ENCODE results near the gene L1CAM. TPM values are rescaled to one million over a fixed set of nuclear protein-coding genes. Genes with fewer than 3 reads are reported as not detected.
A peak's percentile ranks its signal among the peaks of the same experiment; 100 is the strongest.

L1CAM gene, protein sequence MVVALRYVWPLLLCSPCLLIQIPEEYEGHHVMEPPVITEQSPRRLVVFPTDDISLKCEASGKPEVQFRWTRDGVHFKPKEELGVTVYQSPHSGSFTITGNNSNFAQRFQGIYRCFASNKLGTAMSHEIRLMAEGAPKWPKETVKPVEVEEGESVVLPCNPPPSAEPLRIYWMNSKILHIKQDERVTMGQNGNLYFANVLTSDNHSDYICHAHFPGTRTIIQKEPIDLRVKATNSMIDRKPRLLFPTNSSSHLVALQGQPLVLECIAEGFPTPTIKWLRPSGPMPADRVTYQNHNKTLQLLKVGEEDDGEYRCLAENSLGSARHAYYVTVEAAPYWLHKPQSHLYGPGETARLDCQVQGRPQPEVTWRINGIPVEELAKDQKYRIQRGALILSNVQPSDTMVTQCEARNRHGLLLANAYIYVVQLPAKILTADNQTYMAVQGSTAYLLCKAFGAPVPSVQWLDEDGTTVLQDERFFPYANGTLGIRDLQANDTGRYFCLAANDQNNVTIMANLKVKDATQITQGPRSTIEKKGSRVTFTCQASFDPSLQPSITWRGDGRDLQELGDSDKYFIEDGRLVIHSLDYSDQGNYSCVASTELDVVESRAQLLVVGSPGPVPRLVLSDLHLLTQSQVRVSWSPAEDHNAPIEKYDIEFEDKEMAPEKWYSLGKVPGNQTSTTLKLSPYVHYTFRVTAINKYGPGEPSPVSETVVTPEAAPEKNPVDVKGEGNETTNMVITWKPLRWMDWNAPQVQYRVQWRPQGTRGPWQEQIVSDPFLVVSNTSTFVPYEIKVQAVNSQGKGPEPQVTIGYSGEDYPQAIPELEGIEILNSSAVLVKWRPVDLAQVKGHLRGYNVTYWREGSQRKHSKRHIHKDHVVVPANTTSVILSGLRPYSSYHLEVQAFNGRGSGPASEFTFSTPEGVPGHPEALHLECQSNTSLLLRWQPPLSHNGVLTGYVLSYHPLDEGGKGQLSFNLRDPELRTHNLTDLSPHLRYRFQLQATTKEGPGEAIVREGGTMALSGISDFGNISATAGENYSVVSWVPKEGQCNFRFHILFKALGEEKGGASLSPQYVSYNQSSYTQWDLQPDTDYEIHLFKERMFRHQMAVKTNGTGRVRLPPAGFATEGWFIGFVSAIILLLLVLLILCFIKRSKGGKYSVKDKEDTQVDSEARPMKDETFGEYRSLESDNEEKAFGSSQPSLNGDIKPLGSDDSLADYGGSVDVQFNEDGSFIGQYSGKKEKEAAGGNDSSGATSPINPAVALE
- 1 to 10 TPM; 1.1 to 5.6 (median 2.8) TPM for total RNA-seq
- 1 to 10 TPM; 2.4 to 2.6 TPM for polyA plus RNA-seq
- long read RNA-seq, donor 1, partial matches to known transcripts: 1 of 2 reads
- long read RNA-seq, donor 1, other reads (novel, unspliced or antisense): 1 of 2 reads
- long read RNA-seq, donor 2, full-length matches to known transcripts: 1 of 7 reads
- long read RNA-seq, donor 2, partial matches to known transcripts: 5 of 7 reads
- long read RNA-seq, donor 2, other reads (novel, unspliced or antisense): 1 of 7 reads
- long read RNA-seq, donor 3, partial matches to known transcripts: 1 of 1 reads
- long read RNA-seq, donor 3, other reads (novel, unspliced or antisense): 0 of 1 reads

DNA sequence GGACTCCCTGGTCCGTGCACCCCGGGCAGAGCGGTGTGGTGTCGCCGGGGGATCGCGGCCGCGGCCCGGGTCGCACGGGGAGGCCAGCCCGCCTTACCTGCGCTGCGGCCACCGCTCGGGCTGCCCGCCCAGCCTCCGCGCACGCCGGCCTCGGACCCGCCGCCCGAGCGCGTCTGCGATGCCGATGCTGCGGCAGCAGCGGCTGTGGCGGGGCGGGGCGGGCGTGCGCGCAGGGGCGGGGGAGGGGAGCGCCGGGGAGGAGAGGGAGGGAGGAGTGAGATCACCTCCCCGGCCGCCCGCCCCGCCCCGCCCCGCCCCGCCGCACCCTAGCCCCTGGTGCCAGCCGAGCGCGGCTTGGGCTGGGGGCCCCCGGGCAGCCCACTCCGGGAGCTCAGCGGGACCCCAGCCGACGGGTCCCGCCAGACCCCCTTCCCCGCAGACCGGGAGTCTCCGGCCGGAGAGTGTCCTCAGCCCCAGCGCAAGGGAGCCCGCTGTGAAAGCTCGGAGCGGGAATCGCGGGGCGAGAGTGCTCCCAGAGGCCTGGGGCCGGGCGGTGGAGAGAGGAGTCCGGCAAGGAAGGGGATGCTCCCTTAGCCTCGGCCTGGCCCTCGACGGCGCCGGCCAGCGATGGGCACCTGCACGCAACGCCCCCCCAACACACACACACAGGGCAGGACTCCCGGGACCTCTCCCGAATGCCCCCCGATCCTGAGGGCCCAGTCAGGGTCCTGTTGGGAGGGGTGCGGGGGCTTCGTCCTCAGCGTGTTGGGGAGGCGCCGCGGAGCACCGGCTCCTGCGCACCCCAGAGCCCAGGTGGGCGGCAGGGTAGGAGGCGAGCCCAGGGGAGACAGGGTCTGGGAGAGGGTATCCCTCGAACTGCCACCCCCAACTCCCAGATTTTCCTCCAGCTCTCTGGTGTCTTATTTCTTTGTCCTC is at the start of gene L1CAM:
Gene L1CAM, minus strand, starts transcription at position 206 of the 936 bp plus-strand sequence. CDS start 10,337 bp downstream, outside the sequence.
- no peak within 1 kb of the TSS for H3K27ac ChIP-seq

DNA sequence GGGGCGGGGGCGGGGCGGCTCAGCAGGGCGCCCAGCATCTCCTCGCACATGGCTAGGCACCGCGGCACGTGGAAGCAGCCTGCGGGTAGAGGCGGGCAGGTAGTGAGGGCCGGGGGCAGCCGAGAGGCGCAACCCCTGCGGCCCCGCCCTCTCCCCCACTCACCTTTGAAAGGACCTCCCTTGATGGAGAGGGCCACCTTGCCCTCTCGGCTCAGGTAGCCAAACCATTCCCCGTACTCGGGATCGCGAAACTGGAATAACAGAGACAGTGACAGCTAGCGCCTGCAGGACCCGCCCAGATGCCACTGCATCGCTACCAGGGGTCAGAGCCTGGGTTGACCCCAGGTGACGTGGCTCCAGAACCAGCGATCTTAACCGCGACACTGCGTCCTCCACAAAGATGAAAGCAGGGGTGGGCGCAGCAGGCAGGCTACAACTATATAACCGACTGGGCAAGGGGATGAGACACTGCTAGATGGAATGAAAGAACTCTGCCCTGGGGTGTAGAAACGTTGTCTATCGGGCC is 49.4 kb upstream of the L1CAM start:
- ATAC-seq (peak in 1 of 8 donors; percentile 11), DNase-seq (no peak)
- TF ChIP-seq, protein P1, sequence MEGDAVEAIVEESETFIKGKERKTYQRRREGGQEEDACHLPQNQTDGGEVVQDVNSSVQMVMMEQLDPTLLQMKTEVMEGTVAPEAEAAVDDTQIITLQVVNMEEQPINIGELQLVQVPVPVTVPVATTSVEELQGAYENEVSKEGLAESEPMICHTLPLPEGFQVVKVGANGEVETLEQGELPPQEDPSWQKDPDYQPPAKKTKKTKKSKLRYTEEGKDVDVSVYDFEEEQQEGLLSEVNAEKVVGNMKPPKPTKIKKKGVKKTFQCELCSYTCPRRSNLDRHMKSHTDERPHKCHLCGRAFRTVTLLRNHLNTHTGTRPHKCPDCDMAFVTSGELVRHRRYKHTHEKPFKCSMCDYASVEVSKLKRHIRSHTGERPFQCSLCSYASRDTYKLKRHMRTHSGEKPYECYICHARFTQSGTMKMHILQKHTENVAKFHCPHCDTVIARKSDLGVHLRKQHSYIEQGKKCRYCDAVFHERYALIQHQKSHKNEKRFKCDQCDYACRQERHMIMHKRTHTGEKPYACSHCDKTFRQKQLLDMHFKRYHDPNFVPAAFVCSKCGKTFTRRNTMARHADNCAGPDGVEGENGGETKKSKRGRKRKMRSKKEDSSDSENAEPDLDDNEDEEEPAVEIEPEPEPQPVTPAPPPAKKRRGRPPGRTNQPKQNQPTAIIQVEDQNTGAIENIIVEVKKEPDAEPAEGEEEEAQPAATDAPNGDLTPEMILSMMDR (IDR thresholded peaks at IDR 0.05): no peak
- WGBS, 2 donors: 14 to 28% methylated on average over 16 to 28 of the region's 32 CpGs
- Histone ChIP-seq H3K4me1 (peaks cover 0 to 21% (median 15%) of the 10 kb centered on the region in 9 donors), H3K36me3 (peaks cover 0 to 31% (median 0%) of the 10 kb centered on the region in 9 donors), H3K27ac (peak overlapping the region in 5 of 10 donors; percentile 39 to 80 (median 58)), H3K4me3 (peak overlapping the region; percentile 10 to 78 (median 67)), H3K27me3 (peaks cover 0 to 28% (median 0%) of the 10 kb centered on the region in 7 donors), H3K9me3 (no peaks in the 10 kb centered on the region)
- intact Hi-C loops (cut with DNase I): no loop called here

More for the DNA sequence above, at the start of gene L1CAM:
- no peaks in the 10 kb centered on the region for H3K9me3 ChIP-seq
- H3K27me3 ChIP-seq: peaks cover 0 to 92% (median 44%) of the 10 kb centered on the region in 7 donors
- H3K4me1 ChIP-seq: peaks cover 0 to 6% (median 0%) of the 10 kb centered on the region in 9 donors
- no peaks in the 10 kb centered on the region for H3K36me3 ChIP-seq
- peak within 1 kb of the TSS in 7 of 10 donors; percentile 7 to 26 (median 22) for H3K4me3 ChIP-seq
- peak in 1 of 8 donors; percentile 12 for ATAC-seq
- WGBS, 2 donors: 2 to 4% methylated on average over 27 to 74 of the region's 94 CpGs
- TF ChIP-seq, protein P1 (IDR thresholded peaks at IDR 0.05): no peak
- no peak for DNase-seq
- intact Hi-C loops (cut with DNase I): no loop called here

GRCh38 chrX:153934762-153935325 is 48.9 kb upstream of the L1CAM start, which contains the start of gene NAA10:
Gene NAA10 (minus strand): TSS chrX:153935037. CDS start chrX:153934904, 133 bp downstream.
- peak within 1 kb of the TSS in 9 of 10 donors; percentile 70 to 82 (median 78) for H3K27ac ChIP-seq
- intact Hi-C loops (cut with DNase I): no loop called here
- 0% methylated on average over 7 to 56 of the region's 87 CpGs for WGBS, 2 donors

More at GRCh38 chrX:153934762-153935325, 48.9 kb upstream of the L1CAM start, which contains the start of gene NAA10:
- Histone ChIP-seq H3K27me3 (peaks cover 0 to 23% (median 0%) of the 10 kb centered on the region in 7 donors), H3K9me3 (no peaks in the 10 kb centered on the region), H3K36me3 (peaks cover 0 to 37% (median 0%) of the 10 kb centered on the region in 9 donors), H3K4me1 (peaks cover 0 to 24% (median 15%) of the 10 kb centered on the region in 9 donors), H3K4me3 (peak within 1 kb of the TSS; percentile 58 to 78 (median 71))
- DNase-seq: peak; percentile 54 to 75
- peak; percentile 92 to 98 (median 96) for ATAC-seq
- TF ChIP-seq, protein P1 (IDR thresholded peaks at IDR 0.05): no peak

Measured in heart right ventricle (tissue), 16 donors.